Activated CD4-positive, alpha-beta memory T cell treated with anti-CD3 and anti-CD28 coated beads, Interleukin-2, amount 10 ng/mL, durations not matched to agents 7 days and 5 days (primary cell): Measurements from ENCODE around the gene PLAGL1. TPM values are rescaled to one million over a fixed set of nuclear protein-coding genes. Genes with fewer than 3 reads are reported as not detected.

Source experiments
- CTCF ChIA-PET: fragments of 350-600 bp; sonication (Branson Sonifier 250); formaldehyde crosslinking; loops from one replicate; lab custom pipeline; 2021; ENCODE audit warnings: antibody characterized with exemption, inconsistent platforms; lab: Charles Lee
- POLR2A ChIA-PET: fragments of 350-600 bp; sonication (Branson Sonifier 250); formaldehyde crosslinking; loops from one replicate; lab custom pipeline; 2021; ENCODE audit warnings: antibody characterized with exemption; lab: Charles Lee
- DNase-seq: peaks from one replicate; pipeline ENCODE4 v3.0.0-alpha.2; 2020
- H3K27ac Mint-ChIP-seq: one replicate; pipeline ENCODE4 v1.8.0; 2021; ENCODE audit warnings: mild to moderate bottlenecking, mixed read lengths
- H3K27me3 Mint-ChIP-seq: one replicate; pipeline ENCODE4 v1.8.0; 2021; ENCODE audit warnings: mixed read lengths
- H3K36me3 Mint-ChIP-seq: one replicate; pipeline ENCODE4 v1.8.0; 2021; ENCODE audit warnings: low read depth, mixed read lengths
- H3K4me1 Mint-ChIP-seq: one replicate; pipeline ENCODE4 v1.8.0; 2021; ENCODE audit warnings: mixed read lengths
- H3K4me3 Mint-ChIP-seq: one replicate; pipeline ENCODE4 v1.8.0; 2021; ENCODE audit warnings: mild to moderate bottlenecking, mixed read lengths
- H3K9me3 Mint-ChIP-seq: one replicate; pipeline ENCODE4 v1.8.0; 2021; ENCODE audit warnings: mixed read lengths
- total RNA-seq, 2 experiments: library from RNA; stranded (reverse); gene quantifications; one replicate each; pipeline ENCODE4 v1.2.3, GENCODE V29; 2021

PLAGL1 gene
- total RNA-seq, 2 experiments from 2014 or later: 5.7 to 6.3 TPM

DNA sequence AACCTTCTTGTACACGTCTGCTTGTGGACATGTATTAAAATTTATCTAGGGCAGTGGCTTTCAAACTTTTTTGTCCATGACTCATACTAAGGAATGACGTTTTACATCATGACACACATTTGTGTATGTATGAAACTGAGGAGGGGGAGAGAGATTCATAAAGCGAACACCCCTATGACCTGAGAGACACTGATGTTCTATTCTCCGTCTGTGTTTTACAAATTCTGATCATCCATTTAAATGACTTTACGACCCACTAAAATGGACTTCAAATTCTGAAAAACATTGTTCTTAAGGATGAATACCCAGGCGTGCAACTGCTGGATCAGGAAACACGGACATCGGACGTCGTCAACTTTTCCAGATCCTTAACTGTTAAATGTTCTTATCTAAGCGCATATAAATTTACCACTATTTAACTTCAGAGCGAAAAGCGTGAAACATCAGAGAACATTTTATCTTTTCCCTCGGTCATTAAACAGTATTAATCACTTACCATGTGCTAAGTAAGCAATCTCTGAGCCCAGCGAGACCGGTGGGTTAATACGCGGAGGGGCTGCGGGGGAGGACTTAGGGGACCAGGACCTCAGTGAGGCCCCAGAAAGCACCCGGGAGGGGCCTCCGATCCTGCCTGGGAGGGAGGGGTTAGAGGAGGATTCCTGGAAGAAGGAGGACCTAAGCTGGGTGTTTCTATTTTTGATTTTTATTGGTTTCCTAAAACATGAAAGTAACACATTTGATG lies 1.2 kb downstream of the PLAGL1 start:
- Mint-ChIP-seq H3K36me3 (no peaks in the 10 kb centered on the region), H3K9me3 (no peaks in the 10 kb centered on the region), H3K27me3 (peaks cover 32% of the 10 kb centered on the region), H3K4me3 (peak overlapping the region; percentile 62), H3K27ac (no peak overlapping the region), H3K4me1 (peaks cover 13% of the 10 kb centered on the region)
- ChIA-PET POLR2A (no interaction called here), CTCF (interaction anchor here (1.1 to 2.3 kb wide), 2 partner anchors 67 to 432 kb away, joined by 4 to 6 read pairs; no protein-coding TSS in a partner anchor)
- no peak for DNase-seq

DNA sequence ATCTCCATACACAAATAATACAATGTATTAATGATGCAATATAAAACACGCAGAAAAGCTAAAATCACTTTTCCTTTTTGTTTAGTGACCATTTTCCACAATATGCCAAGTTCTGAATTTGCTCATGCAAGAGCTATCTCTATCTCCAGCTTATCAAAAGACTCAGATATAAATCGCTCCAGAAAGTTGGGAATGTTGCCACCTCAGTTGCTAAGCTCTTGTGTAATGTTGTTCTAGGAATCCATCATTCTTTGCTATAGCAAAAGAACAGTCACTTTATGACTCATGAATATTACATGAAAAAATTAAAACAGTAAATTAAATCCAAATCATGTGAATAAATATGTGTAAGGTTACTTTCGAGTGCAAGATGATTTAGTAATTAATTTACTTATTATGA lies 8.7 kb downstream of the PLAGL1 start:
- H3K4me3 Mint-ChIP-seq: no peak overlapping the region
- peaks cover 12% of the 10 kb centered on the region for H3K27me3 Mint-ChIP-seq
- CTCF ChIA-PET: interaction anchor here (1.1 kb wide), 1 partner anchor 56 kb away, joined by 4 read pairs; no protein-coding TSS in a partner anchor
- POLR2A ChIA-PET: no interaction called here
- no peaks in the 10 kb centered on the region for H3K36me3 Mint-ChIP-seq
- no peak overlapping the region for H3K27ac Mint-ChIP-seq
- no peaks in the 10 kb centered on the region for H3K4me1 Mint-ChIP-seq
- no peak for DNase-seq
- H3K9me3 Mint-ChIP-seq: peaks cover 2% of the 10 kb centered on the region

- CTCF ChIA-PET: interaction anchor here (1.0 to 1.1 kb wide), 2 partner anchors 55 to 58 kb away, joined by 4 read pairs; no protein-coding TSS in a partner anchor
- POLR2A ChIA-PET: no interaction called here
- H3K27me3 Mint-ChIP-seq: peaks cover 12% of the 10 kb centered on the region
- H3K36me3 Mint-ChIP-seq: no peaks in the 10 kb centered on the region
- peaks cover 2% of the 10 kb centered on the region for H3K9me3 Mint-ChIP-seq
- no peak overlapping the region for H3K4me3 Mint-ChIP-seq
- no peak for DNase-seq
- no peak overlapping the region for H3K27ac Mint-ChIP-seq
- H3K4me1 Mint-ChIP-seq: no peaks in the 10 kb centered on the region
These were observed 9.4 kb downstream of the PLAGL1 start for GRCh38 chr6:143998686-143999085.

GRCh38 chr6:143993965-143994646 lies 14.0 kb downstream of the PLAGL1 start:
- no peaks in the 10 kb centered on the region for H3K36me3 Mint-ChIP-seq
- H3K27ac Mint-ChIP-seq: no peak overlapping the region
- DNase-seq: no peak
- ChIA-PET POLR2A (no interaction called here), CTCF (interaction anchor here (1.1 kb wide), 1 partner anchor 54 kb away, joined by 3 read pairs; no protein-coding TSS in a partner anchor)
- no peaks in the 10 kb centered on the region for H3K4me1 Mint-ChIP-seq
- peaks cover 3% of the 10 kb centered on the region for H3K9me3 Mint-ChIP-seq
- peaks cover 4% of the 10 kb centered on the region for H3K27me3 Mint-ChIP-seq
- H3K4me3 Mint-ChIP-seq: no peak overlapping the region

- H3K36me3 Mint-ChIP-seq: no peaks in the 10 kb centered on the region
- no peaks in the 10 kb centered on the region for H3K27me3 Mint-ChIP-seq
- H3K4me3 Mint-ChIP-seq: no peak overlapping the region
- ChIA-PET POLR2A (interaction anchor here (0.6 kb wide), 1 partner anchor 1409 kb away, joined by 3 read pairs; no protein-coding TSS in a partner anchor), CTCF (interaction anchor here (0.7 kb wide), 1 partner anchor 416 kb away, joined by 3 read pairs; no protein-coding TSS in a partner anchor)
- H3K4me1 Mint-ChIP-seq: no peaks in the 10 kb centered on the region
- H3K9me3 Mint-ChIP-seq: peaks cover 3% of the 10 kb centered on the region
- H3K27ac Mint-ChIP-seq: no peak overlapping the region
- no peak for DNase-seq
These were observed 15.8 kb downstream of the PLAGL1 start for GRCh38 chr6:143992285-143992684.

GRCh38 chr6:143986463-143987065 lies 21.5 kb downstream of the PLAGL1 start:
- Mint-ChIP-seq H3K27me3 (no peaks in the 10 kb centered on the region), H3K27ac (no peak overlapping the region), H3K4me1 (no peaks in the 10 kb centered on the region), H3K36me3 (no peaks in the 10 kb centered on the region), H3K9me3 (no peaks in the 10 kb centered on the region), H3K4me3 (no peak overlapping the region)
- POLR2A ChIA-PET: no interaction called here
- no peak for DNase-seq
- CTCF ChIA-PET: interaction anchor here (0.8 to 1.0 kb wide), 2 partner anchors 45 to 47 kb away, joined by 3 to 4 read pairs; no protein-coding TSS in a partner anchor

GRCh38 chr6:143984666-143985065 lies 23.4 kb downstream of the PLAGL1 start:
- CTCF ChIA-PET: no interaction called here
- no peak overlapping the region for H3K4me3 Mint-ChIP-seq
- H3K4me1 Mint-ChIP-seq: no peaks in the 10 kb centered on the region
- no peak for DNase-seq
- no peaks in the 10 kb centered on the region for H3K9me3 Mint-ChIP-seq
- POLR2A ChIA-PET: interaction anchor here (0.6 kb wide), 1 partner anchor 506 kb away, joined by 3 read pairs; no protein-coding TSS in a partner anchor
- H3K36me3 Mint-ChIP-seq: no peaks in the 10 kb centered on the region
- H3K27me3 Mint-ChIP-seq: no peaks in the 10 kb centered on the region
- H3K27ac Mint-ChIP-seq: no peak overlapping the region

- CTCF ChIA-PET: interaction anchor here (0.7 to 1.5 kb wide), 2 partner anchors 408 to 792 kb away, joined by 3 read pairs; no protein-coding TSS in a partner anchor
- Mint-ChIP-seq H3K9me3 (no peaks in the 10 kb centered on the region), H3K36me3 (no peaks in the 10 kb centered on the region), H3K4me1 (no peaks in the 10 kb centered on the region), H3K27ac (no peak overlapping the region), H3K4me3 (no peak overlapping the region), H3K27me3 (no peaks in the 10 kb centered on the region)
- no peak for DNase-seq
- POLR2A ChIA-PET: no interaction called here
These were observed 25.1 kb downstream of the PLAGL1 start for GRCh38 chr6:143982968-143983367.

GRCh38 chr6:143980921-143981320 lies 27.1 kb downstream of the PLAGL1 start:
- H3K27ac Mint-ChIP-seq: no peak overlapping the region
- no peak overlapping the region for H3K4me3 Mint-ChIP-seq
- no peaks in the 10 kb centered on the region for H3K9me3 Mint-ChIP-seq
- ChIA-PET CTCF (interaction anchor here (0.7 to 1.6 kb wide), 2 partner anchors 15 to 32 kb away, joined by 4 to 5 read pairs; no protein-coding TSS in a partner anchor), POLR2A (no interaction called here)
- H3K27me3 Mint-ChIP-seq: no peaks in the 10 kb centered on the region
- no peaks in the 10 kb centered on the region for H3K36me3 Mint-ChIP-seq
- DNase-seq: no peak
- H3K4me1 Mint-ChIP-seq: peaks cover 2% of the 10 kb centered on the region

DNA sequence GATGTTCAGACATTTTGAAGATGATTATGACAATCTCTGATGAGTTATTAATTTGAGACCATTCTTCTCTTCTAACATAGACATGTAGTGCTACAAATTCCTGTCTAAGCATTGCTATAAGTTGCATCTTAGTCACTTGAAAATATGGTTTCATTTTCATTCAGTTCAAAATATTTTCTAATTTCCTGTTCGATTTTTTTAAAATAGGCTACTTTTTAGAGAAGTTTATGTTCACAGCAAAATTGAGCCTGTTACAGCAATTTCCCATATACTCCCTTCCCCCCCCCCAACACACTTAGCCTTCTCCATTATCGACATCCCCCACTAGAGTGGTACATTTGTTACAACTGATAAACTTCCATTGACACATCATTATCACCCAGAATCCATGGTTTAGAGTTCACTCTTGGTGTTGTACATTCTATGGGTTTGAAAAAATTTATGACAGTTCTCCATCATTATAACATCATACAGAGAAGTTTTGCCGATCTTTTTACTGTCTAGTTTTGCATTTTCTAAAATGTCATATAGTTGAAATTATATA lies 31.2 kb downstream of the PLAGL1 start:
- DNase-seq: no peak
- peaks cover 2% of the 10 kb centered on the region for H3K4me1 Mint-ChIP-seq
- no peaks in the 10 kb centered on the region for H3K27me3 Mint-ChIP-seq
- no peak overlapping the region for H3K27ac Mint-ChIP-seq
- ChIA-PET CTCF (interaction anchor here (0.5 kb wide), 1 partner anchor 384 kb away, joined by 3 read pairs; no protein-coding TSS in a partner anchor), POLR2A (no interaction called here)
- no peak overlapping the region for H3K4me3 Mint-ChIP-seq
- H3K36me3 Mint-ChIP-seq: no peaks in the 10 kb centered on the region
- no peaks in the 10 kb centered on the region for H3K9me3 Mint-ChIP-seq

- ChIA-PET POLR2A (no interaction called here), CTCF (interaction anchor here (1.3 kb wide), 1 partner anchor 34 kb away, joined by 5 read pairs; no protein-coding TSS in a partner anchor)
- H3K4me3 Mint-ChIP-seq: no peak overlapping the region
- no peaks in the 10 kb centered on the region for H3K36me3 Mint-ChIP-seq
- peaks cover 2% of the 10 kb centered on the region for H3K4me1 Mint-ChIP-seq
- DNase-seq: no peak
- no peak overlapping the region for H3K27ac Mint-ChIP-seq
- H3K9me3 Mint-ChIP-seq: no peaks in the 10 kb centered on the region
- H3K27me3 Mint-ChIP-seq: peaks cover 2% of the 10 kb centered on the region
These were observed 34.0 kb downstream of the PLAGL1 start for GRCh38 chr6:143974089-143974488.
